Measurements from ENCODE around the gene ADAMTS17. TPM values are rescaled to one million over a fixed set of nuclear protein-coding genes. Genes with fewer than 3 reads are reported as not detected.

Gene ADAMTS17
- total and polyA plus RNA-seq, 3 donors from 2014 or later = 6.8 to 17.8 (median 12.4) TPM

DNA sequence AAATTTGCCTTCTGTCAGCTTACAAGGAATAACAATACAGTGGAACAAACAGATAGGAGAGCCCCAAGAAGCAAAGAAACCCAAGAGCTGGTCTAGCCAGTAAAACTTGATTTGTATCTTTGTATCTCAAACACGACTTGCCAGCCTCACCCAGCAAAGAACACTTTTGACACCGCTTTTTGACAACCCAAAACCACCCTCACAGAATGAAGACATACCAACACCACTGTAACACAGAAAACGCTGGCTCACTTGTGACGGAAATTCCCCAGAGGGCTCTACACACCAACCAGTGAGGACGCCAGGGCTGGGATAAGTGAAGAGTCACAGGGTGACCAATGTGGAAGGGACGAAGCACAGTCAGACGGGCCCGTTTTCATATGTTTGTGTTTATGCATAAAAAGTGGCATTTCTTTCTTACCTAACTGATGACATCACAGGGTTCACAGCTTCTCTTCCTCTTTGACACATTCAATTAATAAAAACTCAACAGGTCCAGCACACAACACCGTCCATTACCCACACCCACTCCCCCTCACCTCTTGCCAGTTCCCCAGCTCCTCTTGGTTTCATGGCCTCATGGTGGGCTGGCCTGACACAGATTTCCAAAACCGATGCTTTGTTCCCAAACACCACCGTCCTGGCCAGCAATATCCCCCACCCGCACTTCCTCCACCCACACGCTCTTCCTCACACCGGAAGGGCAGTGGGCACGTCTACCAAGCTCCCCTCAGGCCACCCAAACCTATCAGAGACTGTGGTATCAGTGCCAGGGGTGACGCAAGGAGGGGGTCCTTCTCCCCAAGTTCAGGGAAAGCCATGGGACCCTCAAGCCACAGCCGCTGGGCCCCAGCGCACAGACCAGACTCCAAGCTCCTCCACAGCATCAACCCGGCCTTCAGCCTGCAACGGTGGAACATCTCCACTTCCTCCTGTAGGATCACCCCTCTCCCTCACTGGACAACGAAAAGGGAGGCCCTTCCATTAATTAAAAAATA, 94.2 kb downstream of the ADAMTS17 start:
- Histone ChIP-seq H3K4me1 (peaks cover 3% of the 10 kb centered on the region), H3K36me3 (ENCODE audit: low read depth, missing control alignments) (no peaks in the 10 kb centered on the region), H3K4me3 (no peak overlapping the region), H3K9me3 (no peaks in the 10 kb centered on the region), H3K27ac (no peak overlapping the region), H3K27me3 (no peaks in the 10 kb centered on the region)
- DNase-seq = no peak
- no peak for TF ChIP-seq POLR2A (IDR thresholded peaks at IDR 0.05)
- TF ChIP-seq, protein P1, sequence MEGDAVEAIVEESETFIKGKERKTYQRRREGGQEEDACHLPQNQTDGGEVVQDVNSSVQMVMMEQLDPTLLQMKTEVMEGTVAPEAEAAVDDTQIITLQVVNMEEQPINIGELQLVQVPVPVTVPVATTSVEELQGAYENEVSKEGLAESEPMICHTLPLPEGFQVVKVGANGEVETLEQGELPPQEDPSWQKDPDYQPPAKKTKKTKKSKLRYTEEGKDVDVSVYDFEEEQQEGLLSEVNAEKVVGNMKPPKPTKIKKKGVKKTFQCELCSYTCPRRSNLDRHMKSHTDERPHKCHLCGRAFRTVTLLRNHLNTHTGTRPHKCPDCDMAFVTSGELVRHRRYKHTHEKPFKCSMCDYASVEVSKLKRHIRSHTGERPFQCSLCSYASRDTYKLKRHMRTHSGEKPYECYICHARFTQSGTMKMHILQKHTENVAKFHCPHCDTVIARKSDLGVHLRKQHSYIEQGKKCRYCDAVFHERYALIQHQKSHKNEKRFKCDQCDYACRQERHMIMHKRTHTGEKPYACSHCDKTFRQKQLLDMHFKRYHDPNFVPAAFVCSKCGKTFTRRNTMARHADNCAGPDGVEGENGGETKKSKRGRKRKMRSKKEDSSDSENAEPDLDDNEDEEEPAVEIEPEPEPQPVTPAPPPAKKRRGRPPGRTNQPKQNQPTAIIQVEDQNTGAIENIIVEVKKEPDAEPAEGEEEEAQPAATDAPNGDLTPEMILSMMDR (IDR thresholded peaks at IDR 0.05) = no peak
- WGBS, 2 donors = 91 to 92% methylated on average over 21 of the region's 21 CpGs
- intact Hi-C loops (cut with DNase I; ENCODE audit: low total_unique reads) = no loop called here

DNA sequence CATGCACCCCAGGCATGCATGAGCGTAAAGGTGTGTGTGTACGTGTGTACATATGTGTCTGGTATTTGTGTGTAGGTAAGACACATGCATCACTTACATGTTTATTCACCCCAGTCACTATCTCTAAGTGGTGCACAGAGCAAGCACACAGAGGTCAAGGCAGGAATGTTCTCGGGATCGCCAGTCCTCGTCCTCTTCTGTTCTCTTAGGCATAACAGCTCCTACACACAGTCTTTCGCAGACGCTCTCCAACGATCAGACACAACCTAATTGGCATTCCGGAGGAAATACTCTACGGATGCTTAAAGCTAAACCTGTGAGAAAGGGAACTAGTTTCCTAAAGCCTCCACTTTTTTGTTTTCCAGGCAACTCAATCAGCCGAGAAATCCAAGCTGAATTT, 95.9 kb downstream of the ADAMTS17 start:
- 51 to 62% methylated on average over 11 of the region's 11 CpGs for WGBS, 2 donors
- Histone ChIP-seq H3K36me3 (ENCODE audit: low read depth, missing control alignments) (no peaks in the 10 kb centered on the region), H3K9me3 (no peaks in the 10 kb centered on the region), H3K27me3 (no peaks in the 10 kb centered on the region), H3K4me1 (peaks cover 8% of the 10 kb centered on the region), H3K4me3 (no peak overlapping the region), H3K27ac (no peak overlapping the region)
- no peak for DNase-seq
- TF ChIP-seq, protein P1 (IDR thresholded peaks at IDR 0.05) = no peak
- TF ChIP-seq POLR2A (IDR thresholded peaks at IDR 0.05) = no peak
- intact Hi-C loops (cut with DNase I; ENCODE audit: low total_unique reads) = no loop called here

DNA sequence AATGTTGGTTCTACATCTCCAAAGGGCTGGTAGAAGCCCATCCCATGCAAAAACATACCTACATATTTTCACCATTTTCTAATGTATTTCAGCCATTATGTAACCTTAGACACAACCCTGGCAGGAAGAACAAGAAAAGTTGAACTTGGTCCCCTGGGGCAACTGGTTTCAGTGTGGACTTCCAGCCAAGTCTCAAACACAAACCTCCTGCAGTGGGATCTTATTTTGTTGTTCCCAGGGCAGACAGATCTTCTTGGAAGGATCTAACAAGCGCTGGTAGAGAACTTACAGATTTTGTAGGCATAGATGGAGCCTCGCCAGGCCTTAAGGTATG, 96.3 kb downstream of the ADAMTS17 start:
- Histone ChIP-seq H3K36me3 (ENCODE audit: low read depth, missing control alignments) (no peaks in the 10 kb centered on the region), H3K4me3 (no peak overlapping the region), H3K4me1 (peaks cover 8% of the 10 kb centered on the region), H3K9me3 (no peaks in the 10 kb centered on the region), H3K27me3 (no peaks in the 10 kb centered on the region), H3K27ac (no peak overlapping the region)
- intact Hi-C loops (cut with DNase I; ENCODE audit: low total_unique reads) = no loop called here
- WGBS, 2 donors = 65 to 68% methylated on average over 2 of the region's 2 CpGs
- DNase-seq = no peak
- no peak for TF ChIP-seq POLR2A (IDR thresholded peaks at IDR 0.05)
- TF ChIP-seq, protein P1 (IDR thresholded peaks at IDR 0.05) = no peak

DNA sequence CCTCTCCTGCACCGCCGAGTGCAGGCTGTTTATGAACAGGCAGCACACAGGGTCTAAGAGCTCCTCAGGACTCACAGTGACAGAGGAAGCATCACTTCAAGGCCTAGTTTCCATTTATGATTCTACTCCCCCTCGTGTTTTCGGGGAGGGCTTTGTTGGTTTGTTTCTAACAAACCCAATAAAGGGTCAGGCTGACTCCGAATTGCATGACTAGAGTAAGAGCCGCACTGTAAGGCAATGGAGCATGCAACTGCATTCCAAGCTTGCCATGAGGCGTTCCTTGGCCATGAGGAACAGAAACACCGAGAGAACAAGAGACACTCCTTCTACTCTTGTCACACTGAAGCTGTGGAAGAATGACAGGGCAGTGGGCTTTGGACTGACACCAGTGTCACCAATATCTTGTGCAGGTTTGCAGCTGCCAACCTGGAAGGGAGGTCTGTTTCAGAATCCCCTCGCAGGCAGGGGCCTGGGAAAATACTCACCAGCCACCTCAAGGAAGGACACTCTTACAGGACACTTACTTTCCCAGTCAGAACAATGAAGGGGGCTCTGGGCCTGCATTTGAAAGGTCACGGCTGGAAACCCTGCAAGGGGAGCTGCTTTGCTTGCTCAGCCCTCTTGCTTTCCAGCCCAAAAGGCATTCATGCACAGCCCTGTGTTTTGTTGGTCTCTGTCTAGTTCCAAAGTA, 96.8 kb downstream of the ADAMTS17 start:
- Histone ChIP-seq H3K4me1 (peaks cover 8% of the 10 kb centered on the region), H3K36me3 (ENCODE audit: low read depth, missing control alignments) (no peaks in the 10 kb centered on the region), H3K27ac (no peak overlapping the region), H3K4me3 (no peak overlapping the region), H3K9me3 (no peaks in the 10 kb centered on the region), H3K27me3 (no peaks in the 10 kb centered on the region)
- no peak for DNase-seq
- TF ChIP-seq POLR2A (IDR thresholded peaks at IDR 0.05) = no peak
- TF ChIP-seq, protein P1 (IDR thresholded peaks at IDR 0.05) = no peak
- WGBS, 2 donors = 78 to 84% methylated on average over 8 to 10 of the region's 10 CpGs
- intact Hi-C loops (cut with DNase I; ENCODE audit: low total_unique reads) = no loop called here

Measured in testis (tissue), 3 donors.